RPMI8226 (cell line): ENCODE results near the gene KIAA2012.

Experiments
- DNase-seq: peaks from one replicate; pipeline ENCODE4 v3.0.0-alpha.2; 2015

Gene KIAA2012

DNA sequence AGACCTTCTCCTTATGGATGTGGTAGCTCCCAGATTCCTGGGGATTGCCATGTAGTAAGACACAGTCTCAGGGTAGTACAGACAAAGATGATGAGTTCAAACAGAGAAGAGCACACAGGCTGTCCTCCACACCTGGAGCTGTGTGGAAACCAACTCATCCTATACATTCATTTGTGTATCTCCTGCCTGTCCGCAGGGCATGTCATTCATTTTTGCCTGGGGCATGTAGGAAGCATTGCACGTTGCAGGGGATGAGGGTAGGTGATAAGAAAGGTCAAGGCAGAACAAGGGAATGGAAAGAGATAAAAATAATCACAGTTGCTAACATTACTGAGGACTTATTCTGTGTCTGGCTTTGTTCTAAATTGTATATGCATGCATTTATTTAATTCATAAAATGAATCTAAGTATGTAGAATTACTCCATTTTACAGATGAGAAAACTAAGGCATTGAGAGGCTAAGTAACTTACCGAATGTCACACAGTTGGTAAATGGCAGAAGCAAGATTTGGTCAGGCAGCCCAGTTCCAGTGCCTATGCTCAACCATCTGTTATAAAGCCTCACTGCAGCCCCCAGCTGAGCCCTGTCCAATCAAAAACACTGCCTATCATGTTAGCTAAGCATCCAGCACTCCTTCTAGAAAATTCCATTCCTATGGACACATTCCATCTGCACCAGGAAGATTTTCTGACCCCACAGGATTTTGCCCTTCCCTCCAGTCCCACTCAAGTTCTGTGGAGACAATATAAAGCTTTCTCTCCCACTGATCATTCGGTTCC is 84.3 kb downstream of the KIAA2012 start:
- DNase-seq, result no peak

DNA sequence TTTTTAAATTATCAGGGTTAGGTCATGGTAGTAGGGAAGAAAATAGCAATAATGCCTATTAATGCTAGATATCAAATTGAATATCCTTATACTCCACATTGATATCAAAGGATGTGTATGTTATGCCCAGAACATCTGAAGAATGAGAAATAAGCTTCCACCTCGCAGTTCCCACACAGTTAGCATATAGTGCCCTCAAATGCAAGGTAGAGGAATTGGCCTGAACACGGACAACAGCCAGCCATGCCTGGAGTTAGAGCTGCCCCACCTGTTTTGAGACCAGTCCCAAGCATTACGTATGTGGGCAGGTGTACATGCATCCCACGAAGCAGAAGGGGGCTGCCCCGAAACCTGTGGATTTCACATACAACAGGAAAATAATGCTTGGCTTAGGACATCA is 85.7 kb downstream of the KIAA2012 start:
- no peak for DNase-seq

DNA sequence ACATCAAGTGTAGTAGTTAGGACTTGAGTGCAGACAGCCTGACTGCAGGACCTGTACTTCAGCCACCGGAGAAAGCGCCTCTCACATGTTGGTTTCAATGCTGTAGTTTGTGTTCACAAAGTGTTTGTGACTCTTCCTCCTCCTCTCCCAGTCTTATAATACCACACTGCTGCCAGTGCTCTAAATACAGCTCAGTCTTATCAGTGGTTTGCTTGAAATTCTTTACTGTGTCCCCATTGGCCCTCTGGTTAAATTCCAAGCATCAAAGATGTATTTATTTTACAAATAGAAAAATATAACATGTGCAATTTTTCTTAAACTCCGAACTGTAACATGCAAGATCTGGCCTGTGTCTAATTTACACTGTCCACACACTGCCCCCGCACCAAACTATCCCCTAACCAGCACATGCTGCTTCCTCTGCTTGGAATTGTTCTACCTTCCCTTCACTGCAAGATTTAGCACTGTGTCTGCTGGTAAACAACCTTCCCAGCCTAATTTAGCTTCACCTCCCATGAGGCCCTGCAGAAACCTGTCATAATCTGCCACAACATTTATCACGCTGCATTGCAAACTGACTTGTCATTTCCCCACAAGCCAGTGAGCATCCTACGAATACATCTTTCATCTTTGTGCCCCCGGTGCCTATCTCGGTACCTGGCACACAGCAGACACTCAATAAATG is 88.2 kb downstream of the KIAA2012 start:
- DNase-seq, result no peak

DNA sequence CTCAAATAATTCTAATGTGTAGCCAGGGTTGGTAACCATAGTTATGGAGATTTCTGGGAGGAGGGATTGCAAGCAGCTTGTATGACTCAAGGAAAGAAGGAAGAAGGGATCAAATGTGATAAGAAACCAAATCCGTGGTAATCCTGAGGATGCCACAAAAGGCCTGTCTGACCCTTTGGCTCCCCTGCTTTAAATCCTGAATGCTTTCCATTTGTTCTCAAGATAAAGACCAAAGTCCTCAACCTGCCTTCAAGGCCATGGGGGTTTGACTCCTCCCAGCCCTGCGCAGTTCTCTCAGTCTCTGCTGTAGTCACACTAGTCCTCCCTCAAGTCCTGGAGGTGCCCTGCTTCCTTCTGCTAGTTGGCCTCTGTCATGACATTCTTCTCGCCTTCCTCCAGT is 91.4 kb downstream of the KIAA2012 start:
- no peak for DNase-seq

DNA sequence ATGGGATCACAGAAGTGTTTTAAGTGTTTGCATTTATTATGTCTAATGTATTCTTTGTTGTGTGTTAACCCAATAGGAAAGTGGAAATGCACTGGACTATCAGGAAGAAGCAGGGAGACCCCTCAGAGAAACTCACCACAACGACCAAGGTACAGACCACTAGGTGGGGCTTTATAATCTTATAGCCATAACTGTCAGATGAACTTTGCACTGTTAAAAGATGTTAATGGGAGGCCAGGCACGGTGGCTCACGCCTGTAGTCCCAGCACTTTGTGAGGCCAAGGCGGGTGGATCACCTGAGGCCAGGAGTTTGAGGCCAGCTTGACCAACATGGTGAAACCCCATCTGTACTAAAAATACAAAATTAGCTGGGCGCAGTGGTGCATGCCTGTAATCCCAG is 92.2 kb downstream of the KIAA2012 start:
- no peak for DNase-seq

DNA sequence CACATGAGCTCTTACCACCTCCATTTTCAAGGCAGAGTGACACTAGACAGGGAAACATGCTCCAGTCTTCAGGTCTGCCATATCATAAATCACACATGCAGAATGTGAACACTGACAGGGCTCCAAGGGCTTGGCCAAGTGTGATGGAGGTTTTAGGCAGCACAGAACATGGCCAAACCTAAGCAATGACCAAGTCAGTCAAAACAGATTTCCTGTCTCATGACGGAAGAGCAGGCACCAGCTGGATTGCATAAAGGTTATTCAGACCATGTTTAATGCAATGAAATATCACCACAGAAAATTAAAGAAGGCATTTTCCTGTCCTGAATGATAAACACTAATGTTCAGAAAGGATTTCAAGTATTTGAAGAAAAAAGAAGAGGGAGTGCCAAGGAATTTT is 92.9 kb downstream of the KIAA2012 start:
- no peak for DNase-seq

DNA sequence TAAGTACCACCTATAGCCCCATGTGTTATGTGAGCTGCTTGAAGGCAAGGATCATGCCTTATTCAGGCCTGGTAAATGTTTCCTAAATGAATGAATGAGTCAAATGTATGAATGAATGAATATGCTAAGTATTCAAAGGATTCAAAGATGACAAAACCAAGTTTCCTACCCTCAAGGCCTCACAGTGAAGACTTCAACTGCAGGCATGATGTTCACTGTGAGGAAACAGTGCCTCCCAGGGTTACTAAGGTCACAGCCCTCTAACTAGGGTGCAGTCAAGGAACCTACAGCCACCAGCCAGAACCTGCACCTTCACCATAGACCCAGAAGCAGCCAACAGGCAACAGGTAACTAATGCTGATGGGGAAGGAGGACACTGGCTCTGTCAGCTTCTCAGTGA is 96.1 kb downstream of the KIAA2012 start:
- no peak for DNase-seq

DNA sequence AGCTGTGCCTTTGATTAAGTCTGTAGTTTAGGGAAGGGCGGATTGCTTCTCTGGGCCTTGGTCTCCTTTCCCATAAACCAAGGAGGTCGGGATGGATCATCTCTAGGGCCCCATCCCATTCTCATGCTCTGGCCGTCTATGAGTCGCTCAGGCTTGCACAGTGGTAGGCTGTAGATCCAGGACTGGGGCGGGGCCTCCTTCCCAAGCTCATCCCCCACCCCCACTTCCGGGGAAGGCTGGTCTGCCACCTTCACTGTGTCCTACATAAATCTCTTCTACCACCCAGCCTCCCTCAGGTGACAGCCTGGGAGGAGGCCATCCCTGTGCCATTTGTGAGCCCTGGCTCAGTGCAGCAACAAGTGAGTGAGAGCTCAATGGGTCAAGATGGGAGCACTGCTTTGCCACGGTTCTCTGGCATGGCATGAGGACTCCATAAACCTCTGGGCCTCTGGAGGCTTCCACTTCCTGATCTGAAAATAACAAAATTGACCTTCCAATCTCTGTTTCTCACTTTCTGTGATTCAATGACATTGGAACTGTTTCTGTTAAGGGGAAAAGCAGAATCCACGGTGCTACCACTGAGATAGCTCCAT is 96.9 kb downstream of the KIAA2012 start:
- DNase-seq, result no peak

DNA sequence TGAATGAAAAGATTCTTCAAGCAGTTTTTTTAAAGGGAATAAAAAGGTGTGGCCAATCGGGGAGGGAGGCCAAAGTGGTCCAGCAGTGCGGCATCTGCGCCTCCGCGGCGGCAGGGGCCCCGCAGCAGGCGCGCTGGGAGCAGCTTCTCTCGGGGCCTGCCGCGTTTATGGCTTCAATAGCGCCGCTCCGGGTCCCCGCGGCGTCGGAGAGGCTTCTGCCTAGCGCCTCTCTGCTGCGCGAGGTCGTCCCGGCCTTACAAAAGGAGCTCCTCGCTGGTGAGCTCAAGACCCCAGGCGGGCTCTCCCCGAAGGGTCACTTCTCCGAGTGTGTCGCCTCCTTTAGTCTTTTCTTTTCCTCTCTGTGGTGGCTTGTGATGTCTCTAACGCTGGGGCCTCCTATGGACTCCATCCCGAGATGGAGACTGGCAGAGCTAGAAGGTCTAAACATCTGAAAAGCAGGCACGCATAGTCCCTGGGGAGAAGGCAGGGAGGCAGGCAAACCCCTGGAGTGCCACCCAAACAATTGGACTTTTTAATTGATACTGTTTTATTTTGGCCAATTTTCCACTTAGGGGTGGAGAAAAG is 98.3 kb downstream of the KIAA2012 start:
- no peak for DNase-seq

DNA sequence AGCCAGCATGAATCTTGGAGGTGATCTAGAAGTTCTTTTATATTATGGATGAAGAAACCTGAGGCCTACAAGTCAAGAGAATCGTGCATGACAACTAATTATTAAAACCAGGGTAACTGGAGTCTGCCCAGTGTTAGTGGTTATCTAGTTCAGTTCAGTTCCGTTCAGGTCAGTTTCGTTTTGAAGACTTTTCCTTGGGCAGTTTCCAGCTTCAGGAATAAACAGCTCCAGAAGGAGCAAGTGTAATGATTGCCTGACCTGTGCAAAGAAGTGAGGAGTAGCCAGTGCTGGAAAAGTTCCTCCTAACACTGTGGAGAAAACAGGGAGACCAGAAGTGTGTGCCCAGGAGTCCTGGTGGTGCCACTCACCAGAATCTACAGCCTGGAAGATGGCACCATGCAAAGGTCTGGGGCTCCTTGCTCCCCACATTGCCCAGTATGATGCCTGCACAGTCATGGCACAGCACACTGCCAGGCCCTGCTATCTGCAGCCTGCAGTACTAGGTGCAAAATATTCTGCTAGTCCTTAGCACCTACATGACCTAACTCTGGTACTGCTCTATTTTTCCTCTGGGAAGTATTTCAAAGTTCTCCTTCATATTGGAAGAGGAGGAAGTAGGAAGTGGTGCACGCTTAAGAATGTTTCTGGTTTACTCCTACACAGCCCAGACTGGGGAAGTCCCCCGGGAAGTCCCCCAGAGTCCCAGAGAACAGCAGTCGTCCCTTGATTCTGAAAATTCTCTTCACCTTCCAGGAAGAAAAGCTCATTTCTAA is 99.6 kb downstream of the KIAA2012 start:
- no peak for DNase-seq

DNA sequence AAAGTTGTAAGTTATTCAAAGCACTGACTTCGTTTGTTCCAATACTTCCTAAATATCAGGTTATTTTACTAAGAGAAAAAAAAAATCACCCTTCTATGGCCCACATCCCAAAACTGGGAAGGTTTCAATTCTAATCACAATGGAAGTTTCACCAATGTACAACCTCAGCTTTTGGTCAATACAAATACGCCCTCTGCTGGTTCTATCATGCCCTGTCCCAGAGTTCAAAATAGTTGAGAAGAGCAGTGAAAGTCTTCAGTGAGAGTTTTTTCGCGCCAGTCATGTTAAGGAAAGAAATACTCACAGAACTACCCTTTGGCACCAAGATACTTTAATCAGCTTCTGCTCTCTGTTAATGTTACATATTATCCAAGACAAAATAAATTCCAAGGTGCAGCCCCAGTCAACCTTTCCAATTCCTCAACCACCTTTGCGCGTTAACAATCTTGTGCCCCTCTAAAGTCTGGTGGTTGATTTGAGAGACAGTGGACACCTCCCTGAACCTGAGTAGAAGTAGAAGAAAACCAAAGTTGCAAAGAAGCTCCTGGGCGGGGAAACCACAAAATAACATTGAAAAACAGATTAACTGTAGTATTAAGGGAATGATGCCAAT is 105.4 kb downstream of the KIAA2012 start:
- DNase-seq, result peak; percentile 70

DNA sequence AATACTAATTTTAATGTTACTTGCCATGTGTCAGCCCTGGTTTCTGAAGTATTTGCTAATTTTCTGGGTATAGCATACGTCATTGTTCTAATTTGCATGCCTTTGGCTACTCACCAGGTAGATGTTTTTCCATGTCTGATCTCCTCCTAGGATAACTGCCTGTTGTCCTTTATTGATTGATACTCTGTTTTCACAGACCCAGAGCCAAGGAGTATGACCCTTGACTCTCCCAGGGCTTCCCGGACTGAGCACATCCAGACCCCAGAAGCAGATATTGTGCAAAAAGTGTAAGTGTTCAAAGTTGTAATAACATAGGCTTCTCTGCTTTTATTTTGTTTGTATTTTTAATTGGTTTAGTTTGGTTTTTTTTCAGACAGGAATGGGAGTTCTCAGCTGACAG is 111.5 kb downstream of the KIAA2012 start:
- DNase-seq, result no peak

DNA sequence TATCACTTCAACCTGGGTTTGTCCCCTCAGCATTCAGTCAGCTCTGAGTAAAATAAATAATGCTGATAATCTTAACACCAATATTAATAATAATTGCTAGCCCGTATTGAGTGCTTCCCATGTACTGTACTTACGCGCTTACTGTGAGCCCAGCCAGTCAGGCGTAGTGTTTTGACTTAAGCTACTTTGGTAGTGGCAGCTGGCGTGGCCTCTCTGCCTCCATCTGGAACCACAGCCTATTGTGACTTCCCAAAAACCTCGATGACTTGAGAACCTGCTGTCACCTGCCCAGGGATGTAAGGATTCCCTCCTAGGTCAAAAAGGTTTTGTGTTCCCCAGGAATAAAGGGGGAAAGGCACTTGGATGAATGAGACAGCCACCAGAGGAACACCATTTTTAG is 112.1 kb downstream of the KIAA2012 start:
- DNase-seq, result no peak

DNA sequence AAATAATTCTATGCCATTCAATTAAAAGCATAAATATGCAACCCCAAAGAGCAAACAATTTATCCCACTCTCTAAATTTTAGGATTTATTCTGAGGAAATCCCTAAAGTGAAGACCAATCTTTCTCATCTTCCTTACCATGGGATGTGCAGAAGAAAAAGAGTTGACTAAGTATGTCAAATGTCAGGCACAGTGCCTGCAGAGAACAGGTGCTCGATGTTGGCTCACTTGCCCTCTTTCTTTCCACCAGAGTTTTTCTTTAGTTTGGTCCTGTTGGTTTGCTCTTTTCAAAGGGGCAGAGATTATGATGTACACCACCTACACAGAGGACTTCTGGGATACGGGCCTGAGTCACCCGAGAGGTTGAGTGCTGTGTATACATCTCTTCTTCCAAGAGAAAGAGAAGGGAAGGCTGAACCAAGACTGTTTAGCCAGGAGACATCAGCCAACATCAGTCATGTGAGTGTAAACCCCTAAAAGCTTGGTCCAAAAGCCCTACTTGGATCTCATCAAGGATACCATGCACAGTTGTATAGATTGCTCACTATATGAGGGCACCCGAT is 113.7 kb downstream of the KIAA2012 start:
- DNase-seq, result no peak

DNA sequence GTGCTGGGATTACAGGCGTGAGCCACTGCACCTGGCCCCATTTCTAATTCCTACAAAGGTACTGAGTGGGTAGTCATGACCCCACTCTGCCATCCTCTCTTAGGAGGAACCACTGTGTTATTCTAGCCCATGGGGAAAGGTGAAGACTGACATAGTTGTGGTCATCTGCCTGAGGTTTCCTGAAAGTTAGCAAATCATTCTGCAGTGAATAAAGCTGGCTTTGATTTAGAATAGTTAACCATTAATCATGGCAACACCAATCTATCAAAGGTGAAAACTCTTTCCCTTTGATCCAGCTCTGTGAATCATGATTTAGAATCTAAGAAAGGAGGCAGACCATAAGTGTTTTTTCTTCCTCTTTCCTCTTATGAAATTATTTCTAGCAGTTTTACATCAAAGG is 114.5 kb downstream of the KIAA2012 start:
- DNase-seq, result no peak

DNA sequence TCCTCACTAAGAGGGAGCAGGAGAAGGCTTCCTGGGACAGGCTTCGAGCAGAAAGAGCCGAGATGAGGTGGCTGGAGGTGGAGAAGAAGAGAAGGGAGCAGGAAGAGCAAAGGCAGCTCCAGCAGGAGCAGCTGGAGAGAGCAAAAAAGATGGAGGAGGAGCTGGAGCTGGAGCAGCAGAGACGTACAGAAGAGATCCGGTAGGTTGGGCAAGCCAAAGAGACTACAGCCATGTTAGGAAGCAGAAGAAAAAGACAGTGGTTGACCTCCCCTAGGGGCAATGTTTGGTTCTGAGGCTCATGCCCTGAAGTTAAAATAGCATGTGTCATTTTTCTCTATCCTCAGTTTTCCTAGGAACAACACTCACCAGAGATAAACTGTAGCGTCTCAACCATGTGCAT is 120.2 kb downstream of the KIAA2012 start:
- DNase-seq, result no peak

DNA sequence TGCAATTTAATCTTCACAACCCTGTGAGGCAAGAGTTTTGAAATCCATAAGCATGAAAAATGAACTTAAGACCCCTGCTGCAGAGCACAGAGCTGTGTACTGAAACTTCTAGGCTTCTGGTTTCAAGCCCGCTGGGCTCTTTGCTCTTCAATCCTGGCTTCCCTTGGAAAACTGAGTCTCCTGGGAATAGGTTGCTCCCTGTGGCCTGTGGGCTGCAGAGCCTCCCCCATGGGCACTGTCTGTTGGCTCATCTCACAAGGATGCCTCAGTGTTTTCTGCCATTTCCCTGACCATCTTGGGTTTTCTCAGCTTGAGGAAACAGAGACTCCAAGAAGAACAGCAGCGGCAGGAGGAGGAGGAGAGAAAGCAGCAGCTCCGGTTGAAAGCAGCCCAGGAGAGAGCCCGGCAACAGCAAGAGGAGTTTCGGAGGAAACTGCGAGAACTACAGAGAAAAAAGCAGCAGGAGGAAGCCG is 120.9 kb downstream of the KIAA2012 start:
- DNase-seq, result no peak

DNA sequence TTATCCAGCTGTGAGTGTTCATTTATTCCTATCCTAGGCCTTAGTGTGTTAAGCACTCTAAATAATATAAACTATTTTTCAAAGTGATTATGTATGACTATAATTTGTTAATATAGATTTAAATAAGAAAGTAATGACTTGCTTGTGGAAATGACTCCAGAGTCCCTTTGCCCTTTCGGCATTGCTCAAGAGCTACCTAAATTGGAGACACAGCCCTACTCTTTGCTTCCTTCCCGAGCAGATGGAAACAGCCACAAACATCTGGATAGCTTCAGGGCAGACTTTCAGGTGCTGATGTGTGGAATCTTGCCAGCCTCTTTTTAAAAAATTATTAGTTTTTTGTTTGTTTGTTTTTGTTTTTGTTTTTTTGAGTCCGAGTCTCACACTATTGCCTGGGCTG is 121.4 kb downstream of the KIAA2012 start:
- no peak for DNase-seq

DNA sequence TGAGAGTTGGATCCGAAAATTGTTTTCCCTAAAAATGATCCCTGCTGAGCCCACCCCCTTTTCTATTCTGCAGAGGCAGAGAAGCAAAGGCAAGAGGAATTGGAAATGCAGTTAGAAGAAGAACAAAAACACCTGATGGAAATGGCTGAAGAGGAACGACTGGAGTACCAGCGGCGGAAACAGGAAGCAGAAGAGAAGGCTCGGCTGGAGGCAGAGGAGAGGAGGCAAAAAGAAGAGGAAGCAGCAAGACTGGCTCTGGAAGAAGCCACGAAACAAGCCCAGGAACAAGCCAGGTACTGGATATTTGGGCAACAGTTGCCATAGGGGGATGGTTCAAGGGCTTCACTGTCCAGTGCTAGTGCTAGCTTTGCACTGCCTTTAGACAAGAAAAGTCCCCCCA is 123.7 kb downstream of the KIAA2012 start:
- no peak for DNase-seq

DNA sequence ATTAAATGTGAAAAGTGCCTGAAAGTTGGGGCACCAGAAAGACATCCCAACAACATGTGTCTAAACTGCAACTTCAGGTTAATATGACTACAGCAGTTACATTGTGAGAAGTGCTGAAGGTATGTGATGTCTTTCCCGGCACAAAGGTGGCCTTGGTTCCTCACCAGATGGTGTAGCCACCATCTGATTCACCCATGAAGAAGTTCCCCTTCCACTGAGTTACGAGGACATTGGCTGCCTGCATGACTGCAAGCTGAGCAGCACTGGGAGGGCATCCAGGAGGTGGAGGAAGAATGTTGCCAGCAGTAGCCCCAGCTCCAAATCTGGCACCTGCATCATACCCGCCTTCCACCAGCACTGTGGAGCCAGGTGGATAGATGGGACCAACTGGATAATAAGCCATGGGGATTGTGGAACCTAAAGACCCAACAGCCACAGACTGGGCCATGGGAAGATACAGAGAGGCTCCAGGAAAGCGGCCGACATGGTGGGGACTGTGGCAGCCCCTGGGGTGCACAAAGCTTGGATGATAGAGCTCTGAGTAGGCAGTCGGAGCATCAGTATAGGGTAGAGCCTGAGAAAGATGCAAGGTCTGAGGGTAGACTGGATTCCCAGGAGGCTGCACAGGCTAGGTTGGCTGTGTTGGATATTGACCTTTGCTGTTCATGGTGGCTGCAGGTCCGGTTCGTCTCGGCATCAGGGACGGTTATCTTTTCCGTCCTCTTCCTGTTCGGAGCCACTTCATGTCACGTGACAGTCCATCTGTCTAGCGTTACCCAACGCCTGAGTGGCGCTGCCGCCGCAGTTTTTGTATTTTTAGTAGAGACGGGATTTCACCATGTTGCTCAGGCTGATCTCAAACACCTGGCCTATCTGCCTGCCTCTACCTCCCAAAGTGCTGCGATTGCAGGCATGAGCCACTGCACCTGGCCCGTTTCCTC is 128.4 kb downstream of the KIAA2012 start:
- DNase-seq, result no peak

DNA sequence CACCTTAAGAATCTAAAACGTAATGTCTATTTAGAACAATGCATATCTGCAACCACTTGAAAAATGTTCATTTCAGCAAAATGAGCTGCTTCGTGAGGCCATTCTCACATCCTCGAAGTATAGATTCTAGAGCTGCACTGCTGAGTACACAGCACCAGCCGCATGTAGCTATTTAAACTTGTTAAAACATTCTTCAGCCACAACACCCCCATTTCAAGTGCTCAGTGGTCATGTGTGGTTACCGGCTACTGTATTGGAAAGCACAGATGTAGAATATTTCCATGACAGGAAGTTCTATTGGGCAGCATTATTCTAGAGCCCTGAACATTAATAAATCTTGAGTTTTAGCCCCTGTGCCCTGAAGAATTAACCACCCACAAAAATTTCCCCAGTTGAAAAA is 130.3 kb downstream of the KIAA2012 start:
- no peak for DNase-seq
